BJ (cell line): ENCODE data around the gene KIRREL3. TPM values are rescaled to one million over a fixed set of nuclear protein-coding genes. Genes with fewer than 3 reads are reported as not detected.

Experiments used
- CTCF ChIA-PET: fragments of 350-600 bp; formaldehyde crosslinking; extraction: SDS; loops from one replicate; lab custom pipeline; 2021; ENCODE audit warnings: antibody characterized with exemption, inconsistent platforms; lab: Yijun Ruan, JAX
- POLR2A ChIA-PET: fragments of 300-600 bp; sonication (Branson Sonifier 250); formaldehyde crosslinking; extraction: SDS; loops from one replicate; lab custom pipeline; 2021; ENCODE audit warnings: antibody characterized with exemption; lab: Charles Lee
- DNase-seq: peaks from one replicate; pipeline ENCODE4 v3.0.0-alpha.2; 2011; ENCODE audit warnings: low read depth
- H3K27me3 ChIP-seq: 2 replicates; pipeline ENCODE4 v1.6.0; 2011; ENCODE audit warnings: low read length; ENCODE audit not compliant: control insufficient read depth, insufficient read depth
- H3K36me3 ChIP-seq: 2 replicates; pipeline ENCODE4 v1.5.1; 2011; ENCODE audit warnings: low read length; ENCODE audit not compliant: control insufficient read depth, insufficient read depth
- H3K4me3 ChIP-seq: 2 replicates; pipeline ENCODE4 v1.5.1; 2011; ENCODE audit warnings: low read depth, mild to moderate bottlenecking, control low read depth, low read length
- polyA plus RNA-seq: library from polyadenylated mRNA; depleted of rRNA; stranded (reverse); fragments of >200 nt; gene quantifications from 2 replicates; pipeline ENCODE4 v1.2.3, GENCODE V29; 2011
- TF ChIP-seq, protein P1 (sequence below): IDR thresholded peaks from 2 replicates; pipeline ENCODE4 v1.5.1; 2011; ENCODE audit warnings: low read depth, mild to moderate bottlenecking, control low read depth, inconsistent platforms, low read length, moderate library complexity; ENCODE audit not compliant: insufficient read depth

The KIRREL3 gene
- polyA plus RNA-seq, 1 experiment = 19.6 TPM

DNA sequence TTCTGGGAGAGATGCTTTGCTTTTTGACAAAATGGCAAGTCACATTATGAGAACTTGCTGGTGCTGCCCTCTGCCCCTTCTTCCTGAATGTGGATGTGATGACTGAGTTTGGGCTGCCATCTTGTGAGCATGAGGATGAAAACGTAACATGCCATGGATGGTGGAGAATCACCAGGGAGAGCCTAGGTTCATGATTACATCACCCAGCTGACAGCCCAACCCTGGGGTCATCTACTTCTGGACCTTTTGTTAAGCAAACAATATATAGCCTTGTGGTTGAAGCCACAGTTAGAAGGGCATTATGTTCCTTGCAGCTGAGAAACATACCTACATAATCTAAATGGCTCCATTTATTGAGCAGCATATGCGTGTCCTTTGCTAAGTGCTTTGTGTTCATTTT, 321.5 kb downstream of the KIRREL3 start:
- CTCF ChIA-PET = interaction anchor here (0.6 to 1.6 kb wide), 2 partner anchors 22 to 56 kb away, joined by 3 to 4 read pairs; no protein-coding TSS in a partner anchor
- no peak for DNase-seq
- no peaks in the 10 kb centered on the region for H3K36me3 ChIP-seq
- POLR2A ChIA-PET = no interaction called here
- H3K27me3 ChIP-seq = no peaks in the 10 kb centered on the region
- TF ChIP-seq, protein P1, sequence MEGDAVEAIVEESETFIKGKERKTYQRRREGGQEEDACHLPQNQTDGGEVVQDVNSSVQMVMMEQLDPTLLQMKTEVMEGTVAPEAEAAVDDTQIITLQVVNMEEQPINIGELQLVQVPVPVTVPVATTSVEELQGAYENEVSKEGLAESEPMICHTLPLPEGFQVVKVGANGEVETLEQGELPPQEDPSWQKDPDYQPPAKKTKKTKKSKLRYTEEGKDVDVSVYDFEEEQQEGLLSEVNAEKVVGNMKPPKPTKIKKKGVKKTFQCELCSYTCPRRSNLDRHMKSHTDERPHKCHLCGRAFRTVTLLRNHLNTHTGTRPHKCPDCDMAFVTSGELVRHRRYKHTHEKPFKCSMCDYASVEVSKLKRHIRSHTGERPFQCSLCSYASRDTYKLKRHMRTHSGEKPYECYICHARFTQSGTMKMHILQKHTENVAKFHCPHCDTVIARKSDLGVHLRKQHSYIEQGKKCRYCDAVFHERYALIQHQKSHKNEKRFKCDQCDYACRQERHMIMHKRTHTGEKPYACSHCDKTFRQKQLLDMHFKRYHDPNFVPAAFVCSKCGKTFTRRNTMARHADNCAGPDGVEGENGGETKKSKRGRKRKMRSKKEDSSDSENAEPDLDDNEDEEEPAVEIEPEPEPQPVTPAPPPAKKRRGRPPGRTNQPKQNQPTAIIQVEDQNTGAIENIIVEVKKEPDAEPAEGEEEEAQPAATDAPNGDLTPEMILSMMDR = no peak
- no peak overlapping the region for H3K4me3 ChIP-seq

DNA sequence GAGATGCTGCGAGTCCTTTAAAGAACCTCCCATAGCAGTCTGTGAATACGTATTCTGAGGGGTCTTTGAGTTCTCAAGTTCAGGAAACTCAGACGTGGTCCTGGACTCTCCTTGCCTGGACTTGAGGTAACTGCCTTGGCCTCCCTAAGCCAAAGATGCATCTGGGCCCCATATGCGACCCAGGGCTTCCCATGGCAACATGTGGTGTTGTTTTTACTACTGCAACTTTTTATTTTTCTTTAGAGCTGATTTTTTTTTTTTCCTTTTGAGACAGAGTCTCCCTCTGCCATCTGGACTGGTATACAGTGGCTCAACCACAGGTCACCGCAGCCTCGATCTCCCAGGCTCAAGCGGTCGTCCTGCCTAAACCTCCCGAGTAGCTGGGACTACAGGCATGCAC, 324.0 kb downstream of the KIRREL3 start:
- TF ChIP-seq, protein P1 = no peak
- no peaks in the 10 kb centered on the region for H3K36me3 ChIP-seq
- CTCF ChIA-PET = interaction anchor here (1.5 kb wide), 1 partner anchor 314 kb away, joined by 4 read pairs; no protein-coding TSS in a partner anchor

GRCh38 chr11:126673319-126673718, 327.3 kb downstream of the KIRREL3 start:
- POLR2A ChIA-PET = no interaction called here
- no peaks in the 10 kb centered on the region for H3K27me3 ChIP-seq
- H3K4me3 ChIP-seq = no peak overlapping the region
- CTCF ChIA-PET = interaction anchor here (1.0 to 3.0 kb wide), 4 partner anchors 13 to 317 kb away, joined by 3 to 7 read pairs (median 4); no protein-coding TSS in a partner anchor
- DNase-seq = no peak
- TF ChIP-seq, protein P1 = no peak
- no peaks in the 10 kb centered on the region for H3K36me3 ChIP-seq

More for the DNA sequence above, 324.0 kb downstream of the KIRREL3 start:
- Histone ChIP-seq H3K4me3 (no peak overlapping the region), H3K27me3 (no peaks in the 10 kb centered on the region)
- POLR2A ChIA-PET = interaction anchor here (0.6 kb wide), 1 partner anchor 158 kb away, joined by 5 read pairs; no protein-coding TSS in a partner anchor
- no peak for DNase-seq

DNA sequence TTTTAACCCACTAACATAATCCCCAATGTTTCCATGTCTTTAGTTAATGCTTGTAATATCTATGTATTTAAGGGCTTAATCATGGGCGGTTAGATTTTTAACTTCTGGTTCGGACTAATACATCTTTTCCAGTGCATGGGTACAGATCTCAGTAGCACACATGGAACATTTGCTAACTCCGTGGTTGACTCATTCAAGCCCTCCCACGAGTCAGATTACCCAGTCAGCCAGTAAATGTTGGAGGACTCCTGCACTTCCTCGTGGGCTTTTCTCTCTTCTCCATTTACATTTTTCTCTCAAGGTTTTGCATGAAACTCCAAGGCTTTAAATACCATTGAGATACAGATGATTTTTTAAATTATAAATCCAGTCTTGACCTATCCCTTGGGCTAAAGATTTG, 331.2 kb downstream of the KIRREL3 start:
- Histone ChIP-seq H3K36me3 (no peaks in the 10 kb centered on the region), H3K27me3 (no peaks in the 10 kb centered on the region), H3K4me3 (no peak overlapping the region)
- CTCF ChIA-PET = interaction anchor here (1.4 kb wide), 1 partner anchor 10 kb away, joined by 4 read pairs; no protein-coding TSS in a partner anchor
- POLR2A ChIA-PET = no interaction called here
- DNase-seq = no peak
- TF ChIP-seq, protein P1 = no peak

- Histone ChIP-seq H3K4me3 (no peak overlapping the region), H3K36me3 (no peaks in the 10 kb centered on the region), H3K27me3 (no peaks in the 10 kb centered on the region)
- POLR2A ChIA-PET = no interaction called here
- CTCF ChIA-PET = interaction anchor here (0.7 kb wide), 1 partner anchor 60 kb away, joined by 3 read pairs; no protein-coding TSS in a partner anchor
- TF ChIP-seq, protein P1 = no peak
- no peak for DNase-seq
These were observed 335.9 kb downstream of the KIRREL3 start for GRCh38 chr11:126664643-126665042.
